22Rv1 (cell line): ENCODE results near the gene TRIM63.

Experiments used
- H3K27ac ChIP-seq: fragments of 450-650 bp; 2 replicates; pipeline ENCODE4 v1.5.1; 2017
- CTCF ChIP-seq: fragments of 450-650 bp; IDR thresholded peaks from 2 replicates; pipeline ENCODE4 v1.5.1; 2017; ENCODE audit warnings: mild to moderate bottlenecking
- ZFX ChIP-seq: fragments of 450-650 bp; IDR thresholded peaks from 2 replicates; pipeline ENCODE4 v1.6.1; 2017; ENCODE audit warnings: antibody characterized with exemption, borderline replicate concordance

Gene TRIM63

DNA sequence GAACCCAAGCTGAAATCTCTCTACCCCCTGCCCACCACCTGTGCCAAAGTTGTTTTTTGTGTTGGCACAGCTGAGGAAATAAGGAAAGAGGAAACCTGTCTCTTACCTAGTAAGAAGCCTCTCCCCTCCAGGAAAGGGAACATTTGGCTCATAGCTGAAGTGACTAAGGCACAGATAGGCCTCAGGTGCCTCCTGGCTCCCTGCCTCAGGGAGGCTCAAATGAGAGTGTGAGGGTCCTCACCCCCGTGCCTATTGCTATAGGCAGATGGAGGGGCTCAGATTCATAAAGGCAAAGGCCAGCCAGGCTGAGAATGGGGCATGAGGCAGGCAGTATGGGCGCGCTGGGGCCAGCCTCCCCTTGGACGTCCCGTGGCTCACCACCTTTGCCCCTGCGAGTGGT lies 29.0 kb downstream of the TRIM63 start:
- no peak for TF ChIP-seq ZFX
- no peak overlapping the region for H3K27ac ChIP-seq

DNA sequence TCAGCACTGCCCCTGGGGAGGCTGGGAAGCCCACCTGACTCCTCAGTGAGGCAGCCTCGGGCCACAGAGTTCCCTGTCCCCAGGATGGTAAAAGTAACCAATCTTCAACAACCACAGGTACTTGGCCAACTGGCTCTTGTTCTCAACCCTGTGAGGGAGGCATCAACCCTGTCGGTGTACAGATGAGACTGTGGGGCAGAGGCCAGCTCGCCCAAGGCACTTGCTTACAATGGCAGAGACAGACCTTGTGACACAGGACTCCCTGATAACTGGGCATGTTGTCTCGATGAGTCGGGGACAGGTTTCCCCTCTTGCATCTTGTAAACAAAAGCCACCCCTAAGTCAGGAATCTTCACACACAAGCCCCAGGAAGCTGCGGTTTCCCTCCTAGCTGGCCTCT lies 29.5 kb downstream of the TRIM63 start:
- TF ChIP-seq ZFX (no peak), CTCF (no peak)
- no peak overlapping the region for H3K27ac ChIP-seq

DNA sequence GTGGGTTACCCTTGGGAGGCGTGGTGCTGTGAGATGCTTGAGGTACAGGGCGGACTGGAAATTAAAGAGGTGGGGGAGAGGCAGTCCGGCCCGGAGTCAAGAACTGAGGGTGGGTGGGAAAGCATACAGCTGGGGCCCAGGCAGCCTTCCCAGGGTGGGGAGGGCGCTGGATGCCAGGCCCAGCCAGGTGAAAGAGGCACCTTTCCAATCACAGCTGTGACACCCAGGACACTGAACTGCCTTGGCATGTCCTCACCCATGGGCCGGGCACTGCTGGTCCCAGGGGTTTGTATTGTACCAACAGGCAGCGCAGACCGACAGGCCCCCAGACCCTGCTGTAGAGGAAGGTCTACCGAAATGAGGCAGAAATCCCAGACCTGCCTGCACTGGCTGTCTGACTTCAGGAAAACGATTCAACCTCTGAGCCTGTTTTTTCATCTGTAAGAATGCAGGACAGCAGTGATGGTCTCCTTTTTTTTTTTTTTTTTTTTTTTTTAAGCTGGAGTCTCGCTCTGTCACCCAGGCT lies 30.6 kb downstream of the TRIM63 start:
- TF ChIP-seq ZFX (no peak), CTCF (no peak)
- H3K27ac ChIP-seq: no peak overlapping the region

GRCh38 chr1:26035959-26036755 lies 31.3 kb downstream of the TRIM63 start:
- TF ChIP-seq ZFX (no peak), CTCF (peak; percentile 96)
- H3K27ac ChIP-seq: peak overlapping the region; percentile 55

- H3K27ac ChIP-seq: peak overlapping the region; percentile 55
- TF ChIP-seq CTCF (no peak), ZFX (no peak)
Observed at GRCh38 chr1:26035203-26035958, 32.0 kb downstream of the TRIM63 start.

DNA sequence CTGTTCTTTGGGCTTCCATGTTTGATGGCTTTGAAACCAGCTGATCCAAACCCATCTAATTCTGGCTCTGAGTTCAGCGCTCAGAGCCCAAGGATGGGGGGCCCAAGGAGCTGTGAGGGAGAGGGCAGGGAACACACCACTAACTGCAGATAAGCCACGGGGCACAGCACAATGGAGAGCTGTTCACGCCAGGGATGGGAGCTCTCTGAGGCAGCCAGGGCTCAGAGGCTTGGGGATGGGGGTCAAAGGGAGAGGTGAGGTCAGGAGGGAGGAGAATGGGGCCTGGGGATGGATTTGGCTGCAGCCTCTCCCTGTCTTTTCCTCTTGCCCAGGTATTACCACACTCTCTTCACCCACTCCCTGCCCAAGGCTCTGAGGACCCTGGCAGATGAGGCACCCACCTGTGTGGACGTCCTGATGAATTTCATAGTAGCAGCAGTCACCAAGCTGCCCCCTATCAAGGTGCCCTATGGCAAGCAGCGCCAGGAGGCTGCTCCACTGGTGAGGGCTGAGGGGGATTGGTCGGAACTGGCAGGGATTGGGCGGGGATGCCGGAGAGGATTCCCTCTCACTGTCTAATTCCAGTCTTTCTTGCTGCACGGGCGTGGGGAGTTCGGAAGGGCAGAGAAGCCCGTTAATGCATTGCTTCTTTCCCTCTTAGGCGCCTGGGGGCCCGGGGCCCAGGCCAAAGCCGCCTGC lies 32.8 kb downstream of the TRIM63 start:
- H3K27ac ChIP-seq: no peak overlapping the region
- TF ChIP-seq CTCF (no peak), ZFX (no peak)

GRCh38 chr1:26032656-26033357 lies 34.6 kb downstream of the TRIM63 start:
- TF ChIP-seq ZFX (no peak), CTCF (no peak)
- no peak overlapping the region for H3K27ac ChIP-seq
